Measurements from ENCODE around the gene ACVRL1. TPM values are rescaled to one million over a fixed set of nuclear protein-coding genes. Genes with fewer than 3 reads are reported as not detected.

ACVRL1 gene
- total RNA-seq, 1 experiment from 2014 or later = 11.7 TPM

- DNase-seq (ENCODE audit: low spot score) = no peak
Measured at GRCh38 chr12:51963477-51963876, 56.2 kb downstream of the ACVRL1 start.

- DNase-seq (ENCODE audit: low spot score) = no peak
Measured at GRCh38 chr12:51969643-51970042, 62.3 kb downstream of the ACVRL1 start.

GRCh38 chr12:51970904-51971646 is 63.8 kb downstream of the ACVRL1 start:
- DNase-seq (ENCODE audit: low spot score) = peak; percentile 41

- DNase-seq (ENCODE audit: low spot score) = peak; percentile 8
Measured at GRCh38 chr12:51971679-51972421, 64.5 kb downstream of the ACVRL1 start.

- no peak for DNase-seq (ENCODE audit: low spot score)
Measured at GRCh38 chr12:51972422-51972812, 65.1 kb downstream of the ACVRL1 start.

- peak; percentile 62 for DNase-seq (ENCODE audit: low spot score)
Measured at GRCh38 chr12:51972849-51973273, 65.6 kb downstream of the ACVRL1 start.

Other genes starting within 250 kb of the ACVRL1 start
- gene FIGNL2, start 58.8 kb upstream of the ACVRL1 start, total RNA-seq (2014; rRNA removed; shearing (Covaris generic)) = 0.26 and 0.29 TPM in 2 replicates
- gene ANKRD33, start 19.4 kb upstream of the ACVRL1 start, total RNA-seq (2014; rRNA removed; shearing (Covaris generic)) = not detected in 2 replicates
- gene ACVR1B, start 44.2 kb downstream of the ACVRL1 start, total RNA-seq (2014; rRNA removed; shearing (Covaris generic)) = 3.8 and 6.9 TPM in 2 replicates
- gene TAMALIN, start 99.4 kb downstream of the ACVRL1 start, total RNA-seq (2014; rRNA removed; shearing (Covaris generic)) = 2.3 and 3.3 TPM in 2 replicates
- gene NR4A1, start 143.9 kb downstream of the ACVRL1 start, total RNA-seq (2014; rRNA removed; shearing (Covaris generic)) = 1.5 and 3.3 TPM in 2 replicates
- 70.3 and 74.7 TPM in 2 replicates for gene ATG101, start 162.5 kb downstream of the ACVRL1 start, total RNA-seq (2014; rRNA removed; shearing (Covaris generic))
- gene SMIM41, start 172.2 kb downstream of the ACVRL1 start, total RNA-seq (2014; rRNA removed; shearing (Covaris generic)) = not detected in 2 replicates